Left ventricle myocardium inferior (tissue), 1 donor: ENCODE measurements around the gene MBTPS1. TPM values are rescaled to one million over a fixed set of nuclear protein-coding genes. Genes with fewer than 3 reads are reported as not detected.

ENCODE experiments used
- DNase-seq: peaks from one replicate; pipeline ENCODE4 v3.0.0-alpha.2; 2020
- H3K27ac ChIP-seq: fragments of 200-600 bp; replicated peaks from 2 replicates; pipeline ENCODE4 v1.8.0; 2021
- H3K27me3 ChIP-seq: fragments of 200-600 bp; 2 replicates; pipeline ENCODE4 v1.8.0; 2021; ENCODE audit warnings: low read depth
- H3K36me3 ChIP-seq: fragments of 200-600 bp; 2 replicates; pipeline ENCODE4 v1.8.0; 2021
- H3K4me1 ChIP-seq: fragments of 200-600 bp; 2 replicates; pipeline ENCODE4 v1.8.0; 2021
- H3K4me3 ChIP-seq: fragments of 200-600 bp; 2 replicates; pipeline ENCODE4 v1.8.0; 2021; ENCODE audit warnings: mild to moderate bottlenecking, moderate library complexity
- H3K9me3 ChIP-seq: fragments of 200-600 bp; replicated peaks from 2 replicates; pipeline ENCODE4 v1.8.0; 2021
- intact Hi-C: fragments of 100-400 bp; cut with micrococcal nuclease; formaldehyde crosslinking; loops from one replicate; pipeline ENCODE4 v1.11.0; 2022
- total RNA-seq: library from RNA; stranded (reverse); fragmentation: NEBNext Ultra II Directional; extraction: Animal tissue kit (Norgen Biotek cat#: 25700); gene quantifications from one replicate; pipeline ENCODE4 v1.2.1, GENCODE V29; 2021
- TF ChIP-seq, protein P1 (sequence below): fragments of 200-600 bp; IDR thresholded peaks from 2 replicates; pipeline ENCODE4 v1.8.0; 2021; ENCODE audit warnings: antibody characterized with exemption, mild to moderate bottlenecking, borderline replicate concordance
- donor health status: DM: no; HTN: yes; CAD: no; lungs with severe emphysema.

The MBTPS1 gene
- total RNA-seq, 1 donor from 2014 or later, result 72.5 TPM

DNA sequence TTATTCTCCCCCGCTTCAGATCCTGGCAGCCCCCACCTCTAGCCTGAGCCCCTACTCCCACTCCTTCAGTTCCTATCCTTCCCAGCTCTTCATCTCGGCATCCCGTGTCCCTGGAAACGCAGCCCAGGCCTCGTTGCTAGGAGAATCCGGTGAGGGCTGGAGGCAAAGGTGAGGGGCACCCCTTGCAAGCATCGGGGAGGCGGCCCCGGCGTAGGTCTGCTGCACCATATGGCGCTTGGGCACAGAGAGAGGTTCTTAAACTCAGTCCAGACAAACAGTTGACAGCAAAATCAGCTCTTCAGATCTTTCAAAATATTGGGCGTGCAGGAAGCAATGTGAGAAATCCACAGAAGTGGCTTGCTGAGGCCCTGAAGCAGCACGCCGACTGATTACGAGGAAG is 89.1 kb downstream of the MBTPS1 start:
- no peak for DNase-seq
- TF ChIP-seq, protein P1, sequence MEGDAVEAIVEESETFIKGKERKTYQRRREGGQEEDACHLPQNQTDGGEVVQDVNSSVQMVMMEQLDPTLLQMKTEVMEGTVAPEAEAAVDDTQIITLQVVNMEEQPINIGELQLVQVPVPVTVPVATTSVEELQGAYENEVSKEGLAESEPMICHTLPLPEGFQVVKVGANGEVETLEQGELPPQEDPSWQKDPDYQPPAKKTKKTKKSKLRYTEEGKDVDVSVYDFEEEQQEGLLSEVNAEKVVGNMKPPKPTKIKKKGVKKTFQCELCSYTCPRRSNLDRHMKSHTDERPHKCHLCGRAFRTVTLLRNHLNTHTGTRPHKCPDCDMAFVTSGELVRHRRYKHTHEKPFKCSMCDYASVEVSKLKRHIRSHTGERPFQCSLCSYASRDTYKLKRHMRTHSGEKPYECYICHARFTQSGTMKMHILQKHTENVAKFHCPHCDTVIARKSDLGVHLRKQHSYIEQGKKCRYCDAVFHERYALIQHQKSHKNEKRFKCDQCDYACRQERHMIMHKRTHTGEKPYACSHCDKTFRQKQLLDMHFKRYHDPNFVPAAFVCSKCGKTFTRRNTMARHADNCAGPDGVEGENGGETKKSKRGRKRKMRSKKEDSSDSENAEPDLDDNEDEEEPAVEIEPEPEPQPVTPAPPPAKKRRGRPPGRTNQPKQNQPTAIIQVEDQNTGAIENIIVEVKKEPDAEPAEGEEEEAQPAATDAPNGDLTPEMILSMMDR, result no peak
- intact Hi-C loops, result no loop called here
- no peaks in the 10 kb centered on the region for H3K36me3 ChIP-seq
- H3K9me3 ChIP-seq, result no peaks in the 10 kb centered on the region
- H3K27me3 ChIP-seq, result peaks cover 16% of the 10 kb centered on the region
- no peak overlapping the region for H3K27ac ChIP-seq
- peaks cover 8% of the 10 kb centered on the region for H3K4me1 ChIP-seq
- H3K4me3 ChIP-seq, result no peak overlapping the region

GRCh38 chr16:84026606-84027005 is 90.1 kb downstream of the MBTPS1 start:
- H3K27ac ChIP-seq, result no peak overlapping the region
- H3K4me3 ChIP-seq, result no peak overlapping the region
- DNase-seq, result no peak
- H3K27me3 ChIP-seq, result peaks cover 16% of the 10 kb centered on the region
- TF ChIP-seq, protein P1, result no peak
- H3K9me3 ChIP-seq, result peaks cover 6% of the 10 kb centered on the region
- H3K36me3 ChIP-seq, result no peaks in the 10 kb centered on the region
- H3K4me1 ChIP-seq, result peaks cover 2% of the 10 kb centered on the region
- intact Hi-C loops, result no loop called here

DNA sequence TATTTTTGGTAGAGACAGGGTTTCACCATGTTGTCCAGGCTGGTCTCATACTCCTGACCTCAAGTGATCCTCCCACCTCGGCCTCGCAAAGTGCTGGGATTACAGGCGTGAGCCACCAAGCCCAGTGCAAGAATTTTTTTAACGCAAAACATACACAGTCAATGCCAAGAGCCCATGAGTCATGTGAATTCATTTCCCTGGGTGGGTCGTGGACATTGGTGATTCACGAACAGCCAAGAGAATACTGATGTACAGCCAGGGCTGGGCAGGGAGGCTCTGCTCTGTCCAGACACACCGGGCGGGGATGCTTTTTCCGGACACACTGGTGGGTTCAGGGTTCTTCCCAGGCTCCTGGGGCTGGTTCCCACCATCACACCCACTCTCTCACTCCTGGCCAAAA is 91.9 kb downstream of the MBTPS1 start:
- TF ChIP-seq, protein P1, result no peak
- H3K9me3 ChIP-seq, result peaks cover 16% of the 10 kb centered on the region
- DNase-seq, result no peak
- H3K4me3 ChIP-seq, result no peak overlapping the region
- no peak overlapping the region for H3K27ac ChIP-seq
- intact Hi-C loops, result no loop called here
- H3K36me3 ChIP-seq, result no peaks in the 10 kb centered on the region
- peaks cover 10% of the 10 kb centered on the region for H3K4me1 ChIP-seq
- H3K27me3 ChIP-seq, result peaks cover 16% of the 10 kb centered on the region

DNA sequence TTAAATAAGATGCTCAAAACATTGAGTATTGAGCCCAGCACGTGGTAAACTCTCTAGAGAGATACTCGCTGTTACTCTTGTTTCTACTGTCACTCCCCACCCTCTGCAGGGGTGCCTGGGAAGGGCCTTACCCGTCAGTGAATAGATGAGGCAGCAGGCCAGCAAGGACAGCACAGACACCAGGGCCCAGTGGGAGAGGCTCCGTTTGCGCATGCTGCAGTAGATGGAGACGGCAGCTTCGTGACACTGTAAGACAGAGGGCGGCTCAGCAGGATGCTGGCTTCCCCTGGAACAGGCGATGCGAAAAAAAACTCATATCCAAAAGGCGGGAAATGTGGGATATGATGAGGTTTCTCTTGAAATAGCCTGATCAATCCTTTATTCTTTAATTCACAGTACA is 94.1 kb downstream of the MBTPS1 start:
- Histone ChIP-seq H3K9me3 (peaks cover 16% of the 10 kb centered on the region), H3K27me3 (peaks cover 14% of the 10 kb centered on the region), H3K36me3 (no peaks in the 10 kb centered on the region), H3K4me1 (peaks cover 13% of the 10 kb centered on the region), H3K27ac (no peak overlapping the region), H3K4me3 (no peak overlapping the region)
- DNase-seq, result no peak
- TF ChIP-seq, protein P1, result no peak
- intact Hi-C loops, result no loop called here

DNA sequence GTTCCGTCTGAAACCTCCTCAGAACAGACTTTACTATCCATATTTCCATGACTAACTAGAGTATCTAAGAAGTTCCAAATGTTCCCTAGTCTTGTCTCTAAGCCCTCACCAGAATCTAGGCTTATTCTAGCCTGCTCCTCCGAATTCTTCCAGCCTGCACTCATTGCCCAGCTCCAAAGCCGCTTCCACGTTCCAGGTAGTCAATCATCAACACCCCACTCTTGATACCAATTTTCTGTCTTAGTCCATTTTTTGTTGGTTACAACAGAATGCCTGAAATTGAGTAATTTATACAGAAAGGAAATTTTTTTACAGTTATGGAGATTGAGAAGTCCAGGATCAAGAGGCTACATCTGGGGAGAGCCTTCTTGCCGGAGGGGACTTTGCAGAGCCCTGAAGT is 95.3 kb downstream of the MBTPS1 start:
- Histone ChIP-seq H3K4me3 (no peak overlapping the region), H3K27ac (no peak overlapping the region), H3K36me3 (no peaks in the 10 kb centered on the region), H3K27me3 (peaks cover 11% of the 10 kb centered on the region), H3K4me1 (peaks cover 13% of the 10 kb centered on the region), H3K9me3 (peaks cover 16% of the 10 kb centered on the region)
- TF ChIP-seq, protein P1, result no peak
- intact Hi-C loops, result no loop called here
- no peak for DNase-seq

DNA sequence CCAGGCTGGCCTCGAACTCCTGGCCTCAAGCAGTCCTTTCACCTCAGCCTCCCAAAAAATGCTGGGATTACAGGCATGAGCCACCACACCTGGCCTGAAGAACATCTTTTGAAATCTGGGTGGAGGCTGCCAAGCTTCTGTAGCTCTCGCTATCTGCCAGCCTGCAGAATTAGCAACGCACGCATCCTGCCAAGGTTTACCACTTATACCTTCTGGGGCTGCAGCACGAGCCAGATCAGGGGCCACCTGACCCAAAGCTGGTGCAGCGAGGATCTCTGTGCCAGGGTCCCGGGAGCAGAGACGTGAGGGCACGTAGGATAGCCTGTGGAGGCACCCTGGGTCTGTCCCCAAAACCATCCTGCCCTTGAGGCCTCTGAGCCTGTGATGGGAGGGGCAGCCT is 96.4 kb downstream of the MBTPS1 start:
- Histone ChIP-seq H3K36me3 (no peaks in the 10 kb centered on the region), H3K27me3 (peaks cover 4% of the 10 kb centered on the region), H3K9me3 (peaks cover 16% of the 10 kb centered on the region), H3K4me3 (no peak overlapping the region), H3K4me1 (peaks cover 13% of the 10 kb centered on the region), H3K27ac (peak overlapping the region; percentile 34)
- intact Hi-C loops, result no loop called here
- DNase-seq, result peak; percentile 53
- TF ChIP-seq, protein P1, result no peak
